Stomach (tissue), 9 donors: ENCODE measurements around the gene SEC11A. TPM values are rescaled to one million over a fixed set of nuclear protein-coding genes. Genes with fewer than 3 reads are reported as not detected.

Source experiments
- DNase-seq, 2 donors: peaks; one replicate each; pipeline versions ENCODE4 v3.0.0 to v3.0.0-alpha.2; 2013 to 2019
- H3K27ac ChIP-seq, 5 donors: fragments of 200-600 bp in 4 of 5; sonication (generic) in 4 of 5; one replicate each; pipeline ENCODE4 v1.5.1; 2013 to 2019; ENCODE audit warnings: mild to moderate bottlenecking in 1 of 5, moderate library complexity in 1 of 5
- H3K27me3 ChIP-seq, 3 donors: fragments of 200-600 bp; sonication (generic); one replicate each; pipeline ENCODE4 v1.5.1; 2017 to 2019; ENCODE audit warnings: mixed run types in 1 of 3
- H3K36me3 ChIP-seq, 4 donors: fragments of 200-600 bp; sonication (generic); 1 replicate in 3 of 4; 2 replicates in 1 of 4; pipeline ENCODE4 v1.5.1; 2016 to 2019
- H3K4me1 ChIP-seq, 4 donors: fragments of 200-600 bp; sonication (generic); one replicate each; pipeline ENCODE4 v1.5.1; 2016 to 2019
- H3K4me3 ChIP-seq, 4 donors: fragments of 200-600 bp; sonication (generic) in 3 of 4; one replicate each; pipeline ENCODE4 v1.5.1; 2016 to 2019; ENCODE audit warnings: mild to moderate bottlenecking in 1 of 4
- H3K9me3 ChIP-seq, 4 donors: fragments of 200-600 bp; sonication (generic); one replicate each; pipeline ENCODE4 v1.5.1; 2016 to 2019
- CTCF ChIP-seq, 7 experiments: fragments of 450-650 bp in 4 of 7; fragments of 200-600 bp in 3 of 7; sonication (generic) in 3 of 7; IDR thresholded peaks; one replicate each; pipeline ENCODE4 v1.5.1; 2016 to 2019; ENCODE audit warnings: antibody characterized with exemption in 7 of 7, control low read depth in 2 of 7, mild to moderate bottlenecking in 1 of 7
- EP300 ChIP-seq: sonication (generic); formaldehyde crosslinking; IDR thresholded peaks from one replicate; pipeline ENCODE4 v1.6.1; 2017; ENCODE audit warnings: antibody characterized with exemption
- POLR2A ChIP-seq, 4 donors: fragments of 450-650 bp; IDR thresholded peaks; one replicate each; pipeline ENCODE4 v1.6.1; 2016; ENCODE audit warnings: antibody characterized with exemption in 4 of 4, control low read depth in 2 of 4, mild to moderate bottlenecking in 1 of 4, moderate library complexity in 1 of 4
- POLR2AphosphoS5 ChIP-seq, 3 donors: sonication (generic); formaldehyde crosslinking; IDR thresholded peaks; one replicate each; pipeline ENCODE4 v1.6.1; 2016; ENCODE audit warnings: antibody characterized with exemption in 3 of 3
- WGBS, 5 donors: extraction: QIAGEN DNeasy Blood & Tissue Kit in 3 of 5; methylation state at CpG; one replicate each; pipeline versions ENCODE4 v1.1.5 to v1.1.7; 2013 to 2018; 5-methylcytosine and 5-hydroxymethylcytosine counted together
- intact Hi-C: fragments of 100-400 bp; cut with DNase I; formaldehyde crosslinking; loops from one replicate; pipeline ENCODE4 v1.15.1; 2023; ENCODE audit warnings: low total_unique reads
- polyA plus RNA-seq, 3 donors: library from polyadenylated mRNA; stranded (reverse); fragments of 200-250 nt; gene quantifications; one replicate each; pipeline ENCODE4 v1.2.3, GENCODE V29; 2013
- total RNA-seq, 5 donors: library from RNA; depleted of rRNA; stranded (reverse); fragments of >200 nt; gene quantifications; one replicate each; pipeline versions ENCODE4 v1.1.0 to v1.2.3, GENCODE V29; 2014 to 2016
- donor health status: healthy with polysubstance abuse.
- donor health status: Bipolar disorder and iron deficiency.
- donor health status: healthy.

SEC11A gene
- total and polyA plus RNA-seq, 8 donors = 24.3 to 186 (median 101) TPM

GRCh38 chr15:84659904-84660781 is 55.8 kb downstream of the SEC11A start:
- Histone ChIP-seq H3K36me3 (peaks cover 0 to 15% (median 7%) of the 10 kb centered on the region in 4 donors), H3K4me1 (peaks cover 9 to 33% (median 22%) of the 10 kb centered on the region in 4 donors), H3K27me3 (no peaks in the 10 kb centered on the region), H3K4me3 (no peak overlapping the region), H3K27ac (no peak overlapping the region), H3K9me3 (no peaks in the 10 kb centered on the region)
- intact Hi-C loops = loop anchor here (5.0 kb wide), 1 partner anchor 68 kb away; no protein-coding TSS in a partner anchor
- WGBS, 5 donors = 72 to 80% (median 79%) methylated on average over 4 of the region's 4 CpGs
- no peak for DNase-seq
- TF ChIP-seq EP300 = no peak
- TF ChIP-seq POLR2A (IDR thresholded peaks at IDR 0.05) = no peak
- no peak for TF ChIP-seq CTCF (IDR thresholded peaks at IDR 0.05)
- no peak for TF ChIP-seq POLR2AphosphoS5 (IDR thresholded peaks at IDR 0.05)

DNA sequence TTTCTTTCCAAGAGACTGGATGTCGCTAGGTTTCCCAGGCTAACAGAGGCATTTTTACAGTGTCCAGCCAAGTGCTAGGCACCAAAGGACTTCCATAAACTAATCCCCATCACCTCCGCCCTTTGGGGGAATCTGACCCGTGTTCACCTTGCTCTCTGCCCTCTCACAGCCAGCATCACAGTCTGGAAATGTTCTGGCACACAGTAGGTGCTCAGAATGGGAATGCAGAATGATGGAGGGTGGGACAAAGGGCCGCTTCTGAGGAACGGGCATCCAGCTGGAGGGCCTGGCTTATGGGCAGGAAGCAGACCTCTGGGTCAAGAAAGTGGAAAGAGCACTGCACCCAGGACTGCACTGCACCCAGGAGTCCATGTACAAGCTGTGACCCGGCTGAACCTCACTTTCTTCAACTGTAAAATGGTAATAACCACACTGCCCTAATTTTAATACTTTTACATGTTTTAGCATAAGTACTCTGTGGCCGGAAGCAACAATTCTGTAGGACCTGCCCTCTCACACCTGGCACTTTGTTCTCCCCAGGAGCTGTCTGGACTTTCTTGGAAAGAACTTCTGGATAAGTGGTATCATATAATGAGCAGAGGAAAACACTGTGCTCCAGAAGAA is 57.0 kb downstream of the SEC11A start:
- no peaks in the 10 kb centered on the region for H3K27me3 ChIP-seq
- WGBS, 5 donors = 37 to 52% (median 45%) methylated on average over 6 to 7 of the region's 7 CpGs
- H3K36me3 ChIP-seq = peaks cover 0 to 2% (median 0%) of the 10 kb centered on the region in 4 donors
- peak overlapping the region; percentile 52 to 73 (median 62) for H3K4me3 ChIP-seq
- intact Hi-C loops = loop anchor here (5.0 kb wide), 1 partner anchor 67 kb away; no protein-coding TSS in a partner anchor
- no peaks in the 10 kb centered on the region for H3K9me3 ChIP-seq
- H3K4me1 ChIP-seq = peaks cover 15 to 39% (median 31%) of the 10 kb centered on the region in 4 donors
- no peak for DNase-seq
- peak overlapping the region; percentile 82 to 90 (median 87) for H3K27ac ChIP-seq
- no peak for TF ChIP-seq POLR2AphosphoS5 (IDR thresholded peaks at IDR 0.05)
- no peak for TF ChIP-seq CTCF (IDR thresholded peaks at IDR 0.05)
- no peak for TF ChIP-seq POLR2A (IDR thresholded peaks at IDR 0.05)
- TF ChIP-seq EP300 = no peak

DNA sequence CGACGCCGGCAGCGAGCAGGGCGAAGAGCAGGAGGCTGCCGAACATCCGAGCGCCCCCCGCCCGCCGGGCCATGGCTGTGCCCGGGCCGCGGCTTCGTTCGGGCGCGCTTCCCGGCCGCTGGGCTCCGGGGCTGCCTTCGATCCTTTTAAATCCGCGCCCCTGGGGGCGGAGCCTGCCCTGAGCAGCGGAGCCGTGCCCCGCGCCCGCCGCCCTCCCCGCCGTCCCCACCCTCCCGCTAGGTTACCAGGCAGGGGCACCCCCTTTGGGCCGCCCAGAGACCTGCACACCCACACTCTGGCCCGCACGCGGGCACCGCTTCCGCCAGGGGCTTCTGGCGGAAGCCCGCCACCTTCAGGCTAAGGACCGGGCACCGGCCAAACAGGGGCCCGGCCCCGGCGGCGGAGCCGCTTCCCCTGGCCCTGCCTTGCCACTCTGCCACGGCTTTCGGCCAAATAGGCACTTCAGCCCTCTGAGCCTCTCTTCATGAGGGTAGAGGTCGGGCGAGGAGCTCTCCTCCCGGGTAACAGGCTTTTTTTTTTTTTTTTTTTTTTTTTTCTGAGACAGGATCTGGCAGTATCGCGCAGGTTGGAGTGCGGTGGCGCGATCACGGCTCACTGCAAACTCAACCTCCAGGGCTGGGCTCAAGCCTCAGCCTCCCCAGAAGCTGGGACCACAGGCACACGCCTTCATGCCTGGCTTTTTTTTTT is 57.7 kb downstream of the SEC11A start, which contains the start of gene NMB:
Gene NMB, minus strand, starts transcription at position 120 of the 708 bp plus-strand sequence. Its CDS starts 47 bp downstream, at position 73.
- Histone ChIP-seq H3K4me3 (peak within 1 kb of the TSS; percentile 52 to 73 (median 62)), H3K4me1 (peaks cover 19 to 45% (median 36%) of the 10 kb centered on the region in 4 donors), H3K27me3 (no peaks in the 10 kb centered on the region), H3K27ac (peak within 1 kb of the TSS; percentile 82 to 90 (median 87)), H3K36me3 (no peaks in the 10 kb centered on the region), H3K9me3 (no peaks in the 10 kb centered on the region)
- no peak for TF ChIP-seq EP300
- TF ChIP-seq POLR2A (IDR thresholded peaks at IDR 0.05) = no peak
- TF ChIP-seq POLR2AphosphoS5 (IDR thresholded peaks at IDR 0.05) = no peak
- peak in 5 of 7 experiments; percentile 20 to 80 (median 72) for TF ChIP-seq CTCF (IDR thresholded peaks at IDR 0.05)
- intact Hi-C loops = loop anchor here (5.0 kb wide), 1 partner anchor 66 kb away; no protein-coding TSS in a partner anchor
- peak; percentile 82 to 95 for DNase-seq
- 0 to 2% (median 1%) methylated on average over 22 to 61 of the region's 61 CpGs for WGBS, 5 donors

DNA sequence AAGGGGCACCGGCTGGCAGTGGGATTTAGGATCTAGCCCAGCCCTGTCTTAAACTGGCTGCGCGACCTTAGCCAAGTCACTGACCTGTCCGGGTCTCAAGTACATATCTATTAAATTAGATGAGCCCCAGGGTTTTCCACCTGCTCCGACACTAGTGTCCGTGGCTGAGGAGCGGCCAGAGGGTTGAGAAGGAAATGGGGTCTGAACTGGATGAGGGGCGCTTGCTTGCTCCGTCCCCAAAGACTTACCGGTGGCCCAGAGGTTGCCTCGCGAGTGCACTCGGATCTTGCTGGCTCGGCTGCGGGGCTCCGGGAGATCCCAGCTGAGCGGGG is 58.2 kb downstream of the SEC11A start:
- peaks cover 24 to 50% (median 41%) of the 10 kb centered on the region in 4 donors for H3K4me1 ChIP-seq
- DNase-seq = no peak
- peaks cover 0 to under 1% (median under 1%) of the 10 kb centered on the region in 4 donors for H3K36me3 ChIP-seq
- intact Hi-C loops = loop anchor here (5.0 kb wide), 1 partner anchor 65 kb away; no protein-coding TSS in a partner anchor
- H3K27ac ChIP-seq = peak overlapping the region; percentile 82 to 90 (median 87)
- H3K4me3 ChIP-seq = peak overlapping the region; percentile 52 to 73 (median 62)
- TF ChIP-seq POLR2AphosphoS5 (IDR thresholded peaks at IDR 0.05) (no peak), POLR2A (IDR thresholded peaks at IDR 0.05) (no peak), EP300 (no peak), CTCF (IDR thresholded peaks at IDR 0.05) (no peak)
- WGBS, 5 donors = 20 to 52% (median 22%) methylated on average over 6 to 17 of the region's 17 CpGs
- no peaks in the 10 kb centered on the region for H3K9me3 ChIP-seq
- H3K27me3 ChIP-seq = no peaks in the 10 kb centered on the region
